GM13976 (cell line): ENCODE measurements around the gene LMF2.

ENCODE experiments used
- DNase-seq: peaks from one replicate; pipeline ENCODE4 v3.0.0; 2012; ENCODE audit warnings: low spot score
- CTCF ChIP-seq: IDR thresholded peaks from 2 replicates; pipeline ENCODE4 v1.5.1; 2012; ENCODE audit warnings: borderline replicate concordance, mild to moderate bottlenecking; ENCODE audit not compliant: insufficient read depth; ENCODE audit errors: extremely low read depth, missing control alignments, control extremely low read depth
- in situ Hi-C: fragments of 300-500 bp; cut with MboI; formaldehyde crosslinking; loops from one replicate; pipeline ENCODE4 v1.12.0; 2022; ENCODE audit warnings: low sequenced_read_pairs, mixed read lengths, inconsistent platforms; ENCODE audit not compliant: unreplicated experiment

LMF2 gene

GRCh38 chr22:50459016-50459415, 48.5 kb downstream of the LMF2 start:
- TF ChIP-seq CTCF, result no peak

DNA sequence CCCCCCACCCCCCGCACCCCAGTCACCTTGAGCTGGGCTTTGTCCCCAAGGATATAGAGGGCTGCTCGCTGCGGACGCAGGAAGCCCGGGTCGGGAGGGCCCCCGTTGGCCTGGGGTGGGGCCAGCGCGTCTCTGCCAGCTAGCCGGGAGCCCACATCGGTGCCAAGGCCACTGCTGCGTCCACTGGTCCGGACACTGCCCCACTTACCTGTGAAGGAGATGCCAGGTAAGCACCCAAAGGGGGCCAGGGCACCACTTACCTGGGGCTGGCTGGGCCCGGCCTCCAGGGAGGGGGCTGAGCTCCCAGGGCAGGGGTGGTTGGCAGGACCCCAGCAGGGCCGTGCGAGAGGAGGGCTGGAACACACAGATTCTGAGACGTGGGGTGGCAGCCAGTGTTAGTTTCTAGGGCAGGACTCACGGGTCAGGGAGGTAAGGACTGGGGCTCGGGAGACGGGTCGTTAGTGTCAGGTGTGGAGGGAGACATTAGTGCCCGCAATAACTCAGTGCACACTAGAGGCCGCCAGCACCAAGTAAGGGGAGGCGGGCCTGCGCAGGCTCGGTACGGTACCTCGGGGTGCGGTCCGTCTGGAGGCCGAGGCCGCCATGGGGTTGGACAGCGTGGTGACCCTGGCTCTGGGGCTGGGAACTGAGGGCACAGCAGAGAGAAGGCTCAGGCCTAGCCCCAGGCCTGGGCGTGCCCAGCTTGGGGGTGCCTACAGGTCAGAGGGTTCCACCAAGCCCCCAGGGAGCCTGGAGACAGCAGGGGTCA, 50.9 kb downstream of the LMF2 start:
- DNase-seq, result no peak
- in situ Hi-C loops, result no loop called here
- no peak for TF ChIP-seq CTCF

More at GRCh38 chr22:50459016-50459415, 48.5 kb downstream of the LMF2 start:
- in situ Hi-C loops, result no loop called here
- no peak for DNase-seq

DNA sequence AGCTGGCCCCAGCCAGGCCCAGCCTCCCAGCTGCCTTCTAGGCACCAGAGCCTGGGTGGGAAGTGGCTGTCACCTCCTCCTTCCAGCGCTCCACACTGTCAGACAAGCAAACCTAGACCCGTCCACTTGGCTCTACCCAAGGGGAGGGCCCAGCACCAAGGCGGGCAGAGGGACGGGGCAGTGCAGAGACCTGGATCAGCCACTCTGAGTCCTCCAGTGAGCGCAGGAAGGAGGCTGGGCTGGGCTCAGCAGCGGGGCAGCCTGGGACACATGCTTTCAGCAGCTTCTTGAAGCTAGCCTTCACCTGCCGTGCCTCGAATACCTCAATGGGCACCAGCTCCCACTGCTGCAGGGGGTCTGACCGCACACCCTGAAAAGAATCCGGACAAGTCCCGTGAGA, 51.5 kb downstream of the LMF2 start:
- no peak for TF ChIP-seq CTCF
- DNase-seq, result no peak
- in situ Hi-C loops, result no loop called here

GRCh38 chr22:50455201-50455600, 52.3 kb downstream of the LMF2 start:
- TF ChIP-seq CTCF, result no peak
- in situ Hi-C loops, result no loop called here
- DNase-seq, result no peak

GRCh38 chr22:50454556-50455075, 52.9 kb downstream of the LMF2 start:
- in situ Hi-C loops, result no loop called here
- no peak for TF ChIP-seq CTCF
- no peak for DNase-seq
